SKM-1 (cell line): ENCODE data around the gene ADAM33.

ENCODE experiments used
- DNase-seq: peaks from one replicate; lab custom pipeline; 2025; ENCODE audit not compliant: unreplicated experiment; lab: John Stamatoyannopoulos, UW

ADAM33 gene

GRCh38 chr20:3691306-3691705 is 9.5 kb upstream of the ADAM33 start:
- DNase-seq = no peak

GRCh38 chr20:3690413-3690812 is 8.6 kb upstream of the ADAM33 start:
- no peak for DNase-seq

- no peak for DNase-seq
Measured at GRCh38 chr20:3689978-3690377, 8.2 kb upstream of the ADAM33 start.

GRCh38 chr20:3687655-3688054 is 5.8 kb upstream of the ADAM33 start:
- DNase-seq = no peak

- no peak for DNase-seq
Measured at GRCh38 chr20:3686867-3687321, 5.1 kb upstream of the ADAM33 start.

- DNase-seq = no peak
Measured at GRCh38 chr20:3686421-3686820, 4.6 kb upstream of the ADAM33 start.

GRCh38 chr20:3685341-3685740 is 3.5 kb upstream of the ADAM33 start:
- DNase-seq = no peak

- no peak for DNase-seq
Measured at GRCh38 chr20:3681352-3681930, 369 bp downstream of the ADAM33 start.

GRCh38 chr20:3680701-3681351 is 984 bp downstream of the ADAM33 start:
- no peak for DNase-seq

GRCh38 chr20:3679749-3680700 is 1.8 kb downstream of the ADAM33 start:
- DNase-seq = no peak

GRCh38 chr20:3678856-3679720 is 2.7 kb downstream of the ADAM33 start:
- DNase-seq = no peak

GRCh38 chr20:3678198-3678597 is 3.6 kb downstream of the ADAM33 start:
- no peak for DNase-seq

GRCh38 chr20:3677733-3678132 is 4.1 kb downstream of the ADAM33 start:
- no peak for DNase-seq

- no peak for DNase-seq
Measured at GRCh38 chr20:3674995-3675900, 6.6 kb downstream of the ADAM33 start.

- DNase-seq = no peak
Measured at GRCh38 chr20:3674447-3674846, 7.4 kb downstream of the ADAM33 start.

- no peak for DNase-seq
Measured at GRCh38 chr20:3673221-3674070, 8.4 kb downstream of the ADAM33 start.

GRCh38 chr20:3672547-3673171 is 9.2 kb downstream of the ADAM33 start:
- no peak for DNase-seq

GRCh38 chr20:3671986-3672546 is 9.7 kb downstream of the ADAM33 start:
- no peak for DNase-seq
